LoVo (cell line): ENCODE data around the gene LMF1.

Experiments used
- DNase-seq: peaks from one replicate; pipeline ENCODE4 v3.0.0-alpha.2; 2016; ENCODE audit warnings: low spot score

The LMF1 gene

DNA sequence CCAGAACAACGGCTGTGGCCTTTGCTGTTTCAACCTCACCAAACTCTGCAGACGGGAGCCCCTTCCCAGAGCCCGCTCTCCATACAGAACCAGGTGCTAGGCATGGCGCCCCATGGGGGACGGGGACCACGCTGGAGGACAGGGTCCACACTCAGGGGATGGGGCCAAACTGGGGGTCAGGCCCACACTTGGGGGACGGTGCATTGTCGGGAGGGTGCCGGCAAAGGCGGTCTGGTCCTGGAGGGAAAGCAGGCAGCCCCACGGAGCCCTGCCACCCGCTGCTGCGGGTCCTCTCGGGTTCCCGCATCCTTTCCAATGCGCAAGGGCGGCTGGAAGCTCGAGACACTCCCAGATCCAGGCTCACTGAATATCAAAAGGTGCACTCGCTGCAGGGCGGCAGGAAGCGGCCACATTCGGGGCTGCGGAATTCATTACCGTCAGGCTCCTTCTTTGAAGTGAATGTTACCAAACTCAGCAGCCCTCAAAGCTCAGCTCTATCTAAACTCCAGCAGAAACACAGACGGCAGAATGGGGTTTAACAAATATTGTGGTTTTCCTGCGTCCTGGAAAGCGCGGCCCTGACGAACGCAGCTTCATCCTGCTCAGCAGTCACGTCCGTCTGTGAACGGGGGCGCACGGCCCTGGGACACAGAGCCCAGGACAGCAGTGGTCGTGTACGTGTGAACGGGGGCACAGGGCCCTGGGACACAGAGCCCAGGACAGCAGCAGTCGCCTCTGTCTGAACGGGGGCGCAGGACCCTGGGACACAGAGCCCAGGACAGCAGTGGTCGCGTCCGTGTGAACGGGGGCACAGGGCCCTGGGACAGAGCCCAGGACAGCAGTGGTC is 41.3 kb downstream of the LMF1 start:
- no peak for DNase-seq

DNA sequence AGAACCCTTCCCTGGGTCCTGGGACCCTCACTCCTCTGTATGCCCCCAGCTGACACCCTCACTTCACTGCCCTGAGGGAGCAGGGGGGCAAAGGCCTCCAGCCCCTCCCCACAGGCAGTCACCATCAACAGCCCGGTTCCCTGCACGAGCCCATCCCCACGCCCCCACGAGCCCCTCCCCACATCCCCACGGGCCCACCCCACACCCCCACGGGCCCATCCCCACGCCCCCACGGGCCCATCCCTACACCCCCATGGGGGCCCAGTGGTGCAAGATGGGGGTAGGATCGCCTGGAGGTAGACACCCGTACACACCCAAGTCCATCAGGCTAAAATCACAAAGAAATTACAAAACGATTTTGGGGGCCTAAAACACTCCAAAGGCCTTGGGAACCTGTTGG is 42.3 kb downstream of the LMF1 start:
- DNase-seq = no peak

DNA sequence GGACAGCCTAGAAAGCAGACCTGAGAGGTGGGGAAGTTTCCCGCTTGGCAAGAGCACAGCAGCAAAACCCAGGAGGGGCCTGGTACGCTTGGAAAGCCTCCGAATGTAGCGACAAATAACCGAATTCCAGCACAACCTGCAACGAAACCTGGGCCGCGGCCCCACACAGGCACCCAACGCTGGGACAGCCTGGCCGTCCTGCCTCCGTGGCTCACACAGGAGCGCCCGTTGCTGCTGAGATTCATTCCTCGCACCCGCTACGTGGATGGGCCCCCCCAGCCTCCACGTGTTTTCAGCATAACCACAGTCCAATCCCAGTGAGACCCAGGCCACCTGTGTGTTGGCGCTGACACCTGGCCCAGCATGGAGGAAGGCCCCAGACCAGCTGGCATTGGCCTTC is 42.9 kb downstream of the LMF1 start:
- DNase-seq = no peak

DNA sequence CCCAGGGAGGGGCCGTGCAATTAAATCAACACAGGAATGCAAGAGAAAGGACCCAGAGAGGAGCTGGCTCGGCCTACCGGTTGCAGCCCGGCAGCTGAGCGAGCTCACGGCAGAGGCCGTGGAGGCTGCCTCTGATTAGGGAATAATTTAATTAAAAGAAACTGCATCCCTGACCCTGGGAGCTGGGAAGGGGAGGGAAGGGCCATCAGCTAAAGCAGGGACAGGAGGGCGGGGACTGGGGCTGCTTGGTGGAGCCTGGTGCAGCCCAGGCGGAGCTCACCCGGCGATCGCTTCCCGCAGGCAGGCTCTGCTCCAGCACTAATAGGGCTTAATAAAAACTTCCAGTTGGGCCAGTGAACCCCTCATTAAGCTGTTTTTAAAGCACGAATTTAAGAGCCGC is 43.4 kb downstream of the LMF1 start:
- DNase-seq = no peak

DNA sequence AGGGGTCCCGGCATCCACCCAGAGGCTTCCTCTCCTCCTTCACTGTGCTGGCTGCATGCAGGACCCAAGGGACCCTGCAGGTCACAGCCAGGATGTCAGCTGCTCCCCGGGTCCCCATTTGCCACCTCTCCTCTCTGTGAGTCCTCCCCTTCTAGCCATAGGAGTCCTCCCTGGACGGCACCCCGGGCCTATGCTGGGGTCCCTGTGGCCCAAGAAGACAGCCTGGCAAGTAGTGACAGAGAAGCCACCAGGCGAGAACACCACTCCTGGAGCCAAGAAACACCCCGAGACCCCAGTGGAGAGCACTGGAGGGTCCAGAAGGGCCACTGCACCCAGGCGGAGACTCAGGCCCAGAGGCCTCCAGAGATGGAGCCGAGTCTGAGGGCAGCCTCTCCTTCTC is 44.1 kb downstream of the LMF1 start:
- DNase-seq = no peak

- DNase-seq = no peak
Measured at GRCh38 chr16:924806-925205, 46.0 kb downstream of the LMF1 start.

GRCh38 chr16:924063-924462 is 46.7 kb downstream of the LMF1 start:
- no peak for DNase-seq

DNA sequence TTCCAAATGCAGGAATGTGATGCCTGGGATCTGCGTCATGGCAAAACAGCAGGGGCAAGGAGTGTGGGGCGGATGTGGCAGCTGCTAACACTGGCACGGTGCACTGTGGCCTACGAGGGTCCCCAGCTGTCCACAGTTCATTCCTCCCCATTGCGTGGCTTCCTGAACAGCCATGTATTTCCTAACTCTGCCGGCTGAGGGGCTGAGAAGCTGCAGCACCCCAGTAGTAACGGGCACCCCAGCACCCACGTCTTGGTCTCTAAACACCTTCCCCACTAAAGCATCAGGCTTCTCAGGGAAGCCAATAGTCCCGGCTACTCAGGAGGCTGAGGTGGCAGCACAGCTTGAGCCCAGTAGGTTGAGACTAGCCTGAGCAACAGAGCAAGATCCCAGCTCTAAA is 47.6 kb downstream of the LMF1 start:
- DNase-seq = no peak

DNA sequence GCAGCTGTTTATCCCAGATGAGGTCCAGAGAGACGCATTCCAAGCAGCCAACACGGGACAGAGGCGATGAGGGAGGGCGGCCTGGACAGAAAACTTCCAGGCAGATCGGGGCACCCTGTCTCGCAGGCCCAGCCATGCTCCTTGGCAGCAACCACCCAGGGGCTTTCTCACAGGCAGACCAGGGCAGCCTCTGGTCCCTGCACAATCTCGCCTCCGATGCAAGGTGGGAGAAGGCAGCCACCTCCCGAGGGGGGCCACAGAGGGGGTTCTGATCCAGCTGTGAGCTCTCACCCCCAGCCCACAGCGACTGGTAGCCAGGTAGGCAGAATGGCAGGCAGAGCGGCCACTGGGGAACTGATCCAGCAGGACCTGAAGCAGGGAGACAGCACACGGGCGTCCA is 48.7 kb downstream of the LMF1 start:
- no peak for DNase-seq

- DNase-seq = no peak
Measured at GRCh38 chr16:921321-921905, 49.4 kb downstream of the LMF1 start.

- DNase-seq = no peak
Measured at GRCh38 chr16:920717-921116, 50.1 kb downstream of the LMF1 start.

GRCh38 chr16:920051-920681 is 50.6 kb downstream of the LMF1 start:
- no peak for DNase-seq

GRCh38 chr16:919658-920050 is 51.1 kb downstream of the LMF1 start:
- no peak for DNase-seq

GRCh38 chr16:918741-919657 is 51.8 kb downstream of the LMF1 start:
- no peak for DNase-seq

- no peak for DNase-seq
Measured at GRCh38 chr16:918068-918467, 52.7 kb downstream of the LMF1 start.

DNA sequence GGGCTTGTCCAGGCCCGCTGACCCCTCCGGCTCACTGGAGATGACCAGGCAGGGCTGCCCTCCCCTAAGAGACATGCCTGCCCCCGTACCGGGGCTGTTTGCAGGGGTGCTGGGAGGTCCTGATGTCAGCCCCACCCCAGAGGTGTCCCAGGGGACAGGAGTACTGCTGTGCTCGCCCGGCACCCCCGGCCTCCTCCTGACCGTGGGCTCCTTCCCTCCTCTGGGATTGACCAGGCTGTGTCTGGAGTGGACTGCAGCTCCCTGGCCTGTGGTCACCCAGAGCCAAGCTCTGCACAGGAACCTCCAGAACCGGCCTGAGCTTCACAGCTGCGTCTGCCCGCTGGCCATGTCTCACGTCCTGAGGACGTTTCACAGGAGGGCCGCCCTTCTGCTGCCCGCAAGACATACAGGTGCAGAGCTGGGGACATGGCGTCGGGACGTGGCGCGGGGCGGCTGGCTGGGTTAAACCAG is 53.2 kb downstream of the LMF1 start:
- DNase-seq = no peak

DNA sequence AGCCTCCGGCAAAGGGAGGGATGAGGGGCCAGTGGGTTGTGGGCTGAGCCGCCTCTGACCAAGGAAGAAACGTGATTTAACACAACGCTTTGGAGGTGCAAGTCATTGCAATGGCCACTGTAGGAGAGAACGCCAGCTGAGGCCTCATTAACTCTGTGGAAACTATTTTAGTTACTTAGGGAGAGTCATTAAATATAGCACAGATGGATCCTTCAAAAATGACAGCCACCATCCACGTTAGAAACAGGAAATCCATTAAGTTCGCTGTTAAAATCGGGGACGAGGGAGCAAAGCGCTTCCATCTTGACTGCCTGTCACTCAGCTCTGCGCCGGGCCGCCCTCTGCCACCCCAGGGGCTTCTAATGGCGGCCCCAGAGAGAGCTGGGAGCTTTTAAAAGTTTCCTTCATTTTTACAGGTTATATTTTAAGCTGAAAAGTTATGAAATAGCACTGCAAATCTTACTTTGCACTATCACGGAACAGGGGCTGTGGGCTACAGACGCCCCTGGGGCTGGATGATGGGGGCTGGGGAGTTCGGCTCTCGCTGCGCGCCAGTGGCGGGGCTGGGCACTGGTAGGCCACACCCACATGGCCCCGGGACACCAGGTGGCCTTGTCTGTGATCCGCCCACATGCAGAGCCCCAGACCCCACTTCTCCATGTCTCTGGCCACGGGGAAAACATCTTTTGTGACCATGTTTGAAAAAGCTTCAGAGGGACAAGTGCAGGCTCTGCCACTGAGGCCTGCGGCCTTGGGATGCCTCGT is 54.6 kb downstream of the LMF1 start:
- no peak for DNase-seq

DNA sequence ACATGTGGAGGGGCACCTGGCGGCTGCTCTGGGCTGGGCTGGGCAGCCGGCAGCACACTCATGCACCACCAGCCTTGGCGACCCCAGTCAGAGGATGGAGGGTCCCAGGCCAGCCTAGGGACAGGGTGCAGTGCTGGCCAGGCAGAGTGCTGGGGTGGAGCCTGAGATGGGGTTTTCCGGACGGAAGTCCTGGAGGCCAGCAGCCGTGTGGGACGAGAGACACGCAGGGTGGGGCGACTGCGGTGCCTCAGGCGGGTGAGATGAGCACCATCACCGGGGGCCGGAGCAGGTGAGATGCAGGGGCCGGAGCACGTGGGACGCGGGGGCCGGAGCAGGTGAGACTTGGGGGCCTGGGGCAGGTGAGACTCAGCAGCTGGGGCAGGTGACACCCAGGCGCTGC is 55.2 kb downstream of the LMF1 start:
- DNase-seq = no peak

GRCh38 chr16:914440-914839 is 56.3 kb downstream of the LMF1 start:
- DNase-seq = no peak

DNA sequence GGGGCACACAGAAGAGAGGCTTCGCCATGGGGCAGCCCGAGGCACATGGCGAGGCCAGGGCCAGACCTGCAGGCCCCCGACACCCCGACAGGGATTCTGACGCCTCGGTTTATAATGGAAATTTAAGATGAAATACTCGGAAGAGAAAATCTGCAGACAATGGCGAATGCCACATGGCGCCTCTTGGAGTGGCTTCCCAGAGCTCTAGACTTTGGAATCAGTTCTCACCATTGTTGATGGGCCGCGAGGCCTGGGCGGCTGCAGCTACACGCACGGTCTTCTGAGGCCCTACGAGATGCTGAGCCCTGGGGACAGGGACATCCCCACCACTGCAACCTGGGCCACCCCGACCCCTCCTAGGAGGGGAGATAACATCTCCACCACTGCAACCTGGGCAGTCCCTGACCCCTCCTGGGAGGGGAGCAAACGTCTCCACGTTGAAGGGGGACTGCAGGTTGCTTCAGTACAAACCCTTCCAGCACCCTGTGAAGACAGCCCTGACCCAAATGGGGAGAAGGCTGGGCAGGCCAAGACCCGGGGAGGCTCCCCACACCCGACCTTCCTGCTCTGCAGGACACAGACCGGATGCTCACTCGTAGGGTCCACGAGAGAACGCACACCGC is 56.9 kb downstream of the LMF1 start:
- DNase-seq = no peak
